Measurements from ENCODE around the gene CD7.

- no peak for TF ChIP-seq CTCF (IDR thresholded peaks at IDR 0.05)
- no peak for TF ChIP-seq POLR2AphosphoS5 (IDR thresholded peaks at IDR 0.05)
- no peak for TF ChIP-seq POLR2A (IDR thresholded peaks at IDR 0.05)
Measured at GRCh38 chr17:82301300-82301915, 16.0 kb downstream of the CD7 start.
